Measurements from ENCODE around the gene FBXO46. TPM values are rescaled to one million over a fixed set of nuclear protein-coding genes. Genes with fewer than 3 reads are reported as not detected.
A peak's percentile ranks its signal among the peaks of the same experiment; 100 is the strongest.

Gene FBXO46
- total and polyA plus RNA-seq, 10 of the 15 experiments (the other 5 are each of a cell fraction or from before 2014, with no cell fraction given) = 2.5 to 61.5 (median 13.7) TPM

DNA sequence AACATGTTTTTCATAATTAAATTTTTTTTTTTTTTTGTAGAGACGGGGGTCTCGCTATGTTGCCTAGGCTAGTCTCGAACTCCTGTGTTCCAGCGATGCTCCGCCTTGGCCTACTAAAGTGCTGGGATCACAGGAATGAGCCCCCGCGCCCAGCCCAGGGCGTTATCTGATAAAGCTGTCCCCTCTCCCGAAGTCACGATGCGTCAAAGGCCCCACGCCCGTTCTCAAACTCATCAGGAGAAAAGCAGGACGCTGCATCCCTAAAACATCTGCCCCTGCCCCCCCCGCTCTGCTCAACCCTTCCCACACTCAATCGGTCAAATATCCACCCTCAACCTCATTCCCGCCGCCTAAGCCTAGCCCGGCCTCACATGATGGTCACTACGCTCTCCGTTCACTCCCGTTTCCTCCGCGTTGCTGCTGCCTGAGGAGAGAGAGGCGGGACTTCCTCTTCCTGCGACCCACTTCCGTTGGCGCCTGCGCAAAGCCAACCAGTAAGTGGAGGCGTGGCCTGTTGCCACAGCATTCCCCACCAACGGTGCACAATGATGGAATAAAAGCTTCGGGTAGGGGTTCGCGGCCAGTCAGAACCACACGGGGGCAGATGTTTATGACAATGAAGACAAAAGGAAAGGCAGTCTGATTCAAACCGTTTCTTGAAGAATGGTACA is 39.0 kb downstream of the FBXO46 start, which contains the start of gene SNRPD2 (continued):
- TF ChIP-seq, protein P1, sequence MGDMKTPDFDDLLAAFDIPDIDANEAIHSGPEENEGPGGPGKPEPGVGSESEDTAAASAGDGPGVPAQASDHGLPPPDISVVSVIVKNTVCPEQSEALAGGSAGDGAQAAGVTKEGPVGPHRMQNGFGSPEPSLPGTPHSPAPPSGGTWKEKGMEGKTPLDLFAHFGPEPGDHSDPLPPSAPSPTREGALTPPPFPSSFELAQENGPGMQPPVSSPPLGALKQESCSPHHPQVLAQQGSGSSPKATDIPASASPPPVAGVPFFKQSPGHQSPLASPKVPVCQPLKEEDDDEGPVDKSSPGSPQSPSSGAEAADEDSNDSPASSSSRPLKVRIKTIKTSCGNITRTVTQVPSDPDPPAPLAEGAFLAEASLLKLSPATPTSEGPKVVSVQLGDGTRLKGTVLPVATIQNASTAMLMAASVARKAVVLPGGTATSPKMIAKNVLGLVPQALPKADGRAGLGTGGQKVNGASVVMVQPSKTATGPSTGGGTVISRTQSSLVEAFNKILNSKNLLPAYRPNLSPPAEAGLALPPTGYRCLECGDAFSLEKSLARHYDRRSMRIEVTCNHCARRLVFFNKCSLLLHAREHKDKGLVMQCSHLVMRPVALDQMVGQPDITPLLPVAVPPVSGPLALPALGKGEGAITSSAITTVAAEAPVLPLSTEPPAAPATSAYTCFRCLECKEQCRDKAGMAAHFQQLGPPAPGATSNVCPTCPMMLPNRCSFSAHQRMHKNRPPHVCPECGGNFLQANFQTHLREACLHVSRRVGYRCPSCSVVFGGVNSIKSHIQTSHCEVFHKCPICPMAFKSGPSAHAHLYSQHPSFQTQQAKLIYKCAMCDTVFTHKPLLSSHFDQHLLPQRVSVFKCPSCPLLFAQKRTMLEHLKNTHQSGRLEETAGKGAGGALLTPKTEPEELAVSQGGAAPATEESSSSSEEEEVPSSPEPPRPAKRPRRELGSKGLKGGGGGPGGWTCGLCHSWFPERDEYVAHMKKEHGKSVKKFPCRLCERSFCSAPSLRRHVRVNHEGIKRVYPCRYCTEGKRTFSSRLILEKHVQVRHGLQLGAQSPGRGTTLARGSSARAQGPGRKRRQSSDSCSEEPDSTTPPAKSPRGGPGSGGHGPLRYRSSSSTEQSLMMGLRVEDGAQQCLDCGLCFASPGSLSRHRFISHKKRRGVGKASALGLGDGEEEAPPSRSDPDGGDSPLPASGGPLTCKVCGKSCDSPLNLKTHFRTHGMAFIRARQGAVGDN (IDR thresholded peaks at IDR 0.05) = no peak
- peak in 1 of 2 experiments; percentile 13; a peak in 1 of 4 replicates for TF ChIP-seq BHLHE40 (IDR thresholded peaks at IDR 0.05; ENCODE audit: borderline replicate concordance in 1 of 2, low read depth in 2 of 2, low read length in 1 of 2)
- no peak for TF ChIP-seq USF2 (IDR thresholded peaks at IDR 0.05; ENCODE audit: borderline replicate concordance, low read depth, low read length)
- TF ChIP-seq, protein P2, sequence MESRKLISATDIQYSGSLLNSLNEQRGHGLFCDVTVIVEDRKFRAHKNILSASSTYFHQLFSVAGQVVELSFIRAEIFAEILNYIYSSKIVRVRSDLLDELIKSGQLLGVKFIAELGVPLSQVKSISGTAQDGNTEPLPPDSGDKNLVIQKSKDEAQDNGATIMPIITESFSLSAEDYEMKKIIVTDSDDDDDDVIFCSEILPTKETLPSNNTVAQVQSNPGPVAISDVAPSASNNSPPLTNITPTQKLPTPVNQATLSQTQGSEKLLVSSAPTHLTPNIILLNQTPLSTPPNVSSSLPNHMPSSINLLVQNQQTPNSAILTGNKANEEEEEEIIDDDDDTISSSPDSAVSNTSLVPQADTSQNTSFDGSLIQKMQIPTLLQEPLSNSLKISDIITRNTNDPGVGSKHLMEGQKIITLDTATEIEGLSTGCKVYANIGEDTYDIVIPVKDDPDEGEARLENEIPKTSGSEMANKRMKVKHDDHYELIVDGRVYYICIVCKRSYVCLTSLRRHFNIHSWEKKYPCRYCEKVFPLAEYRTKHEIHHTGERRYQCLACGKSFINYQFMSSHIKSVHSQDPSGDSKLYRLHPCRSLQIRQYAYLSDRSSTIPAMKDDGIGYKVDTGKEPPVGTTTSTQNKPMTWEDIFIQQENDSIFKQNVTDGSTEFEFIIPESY (IDR thresholded peaks at IDR 0.05) = no peak
- peak; percentile 40 for TF ChIP-seq SMAD1 (IDR thresholded peaks at IDR 0.05; ENCODE audit: low read depth, partially characterized antibody)
- peak; percentile 77 for TF ChIP-seq FOXK2 (IDR thresholded peaks at IDR 0.05)
- TF ChIP-seq SMARCA5 (IDR thresholded peaks at IDR 0.05) = no peak
- no peak for TF ChIP-seq SREBF1 (IDR thresholded peaks at IDR 0.05; ENCODE audit: low read length)
- TF ChIP-seq, protein P3, sequence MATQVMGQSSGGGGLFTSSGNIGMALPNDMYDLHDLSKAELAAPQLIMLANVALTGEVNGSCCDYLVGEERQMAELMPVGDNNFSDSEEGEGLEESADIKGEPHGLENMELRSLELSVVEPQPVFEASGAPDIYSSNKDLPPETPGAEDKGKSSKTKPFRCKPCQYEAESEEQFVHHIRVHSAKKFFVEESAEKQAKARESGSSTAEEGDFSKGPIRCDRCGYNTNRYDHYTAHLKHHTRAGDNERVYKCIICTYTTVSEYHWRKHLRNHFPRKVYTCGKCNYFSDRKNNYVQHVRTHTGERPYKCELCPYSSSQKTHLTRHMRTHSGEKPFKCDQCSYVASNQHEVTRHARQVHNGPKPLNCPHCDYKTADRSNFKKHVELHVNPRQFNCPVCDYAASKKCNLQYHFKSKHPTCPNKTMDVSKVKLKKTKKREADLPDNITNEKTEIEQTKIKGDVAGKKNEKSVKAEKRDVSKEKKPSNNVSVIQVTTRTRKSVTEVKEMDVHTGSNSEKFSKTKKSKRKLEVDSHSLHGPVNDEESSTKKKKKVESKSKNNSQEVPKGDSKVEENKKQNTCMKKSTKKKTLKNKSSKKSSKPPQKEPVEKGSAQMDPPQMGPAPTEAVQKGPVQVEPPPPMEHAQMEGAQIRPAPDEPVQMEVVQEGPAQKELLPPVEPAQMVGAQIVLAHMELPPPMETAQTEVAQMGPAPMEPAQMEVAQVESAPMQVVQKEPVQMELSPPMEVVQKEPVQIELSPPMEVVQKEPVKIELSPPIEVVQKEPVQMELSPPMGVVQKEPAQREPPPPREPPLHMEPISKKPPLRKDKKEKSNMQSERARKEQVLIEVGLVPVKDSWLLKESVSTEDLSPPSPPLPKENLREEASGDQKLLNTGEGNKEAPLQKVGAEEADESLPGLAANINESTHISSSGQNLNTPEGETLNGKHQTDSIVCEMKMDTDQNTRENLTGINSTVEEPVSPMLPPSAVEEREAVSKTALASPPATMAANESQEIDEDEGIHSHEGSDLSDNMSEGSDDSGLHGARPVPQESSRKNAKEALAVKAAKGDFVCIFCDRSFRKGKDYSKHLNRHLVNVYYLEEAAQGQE (IDR thresholded peaks at IDR 0.05; ENCODE audit: low read depth, low read length) = no peak
- TF ChIP-seq WRNIP1 (IDR thresholded peaks at IDR 0.05; ENCODE audit: borderline replicate concordance, low read depth, low read length) = no peak
- no peak for TF ChIP-seq RBBP5 (conservative IDR thresholded peaks at IDR 0.05)
- TF ChIP-seq, protein P4, sequence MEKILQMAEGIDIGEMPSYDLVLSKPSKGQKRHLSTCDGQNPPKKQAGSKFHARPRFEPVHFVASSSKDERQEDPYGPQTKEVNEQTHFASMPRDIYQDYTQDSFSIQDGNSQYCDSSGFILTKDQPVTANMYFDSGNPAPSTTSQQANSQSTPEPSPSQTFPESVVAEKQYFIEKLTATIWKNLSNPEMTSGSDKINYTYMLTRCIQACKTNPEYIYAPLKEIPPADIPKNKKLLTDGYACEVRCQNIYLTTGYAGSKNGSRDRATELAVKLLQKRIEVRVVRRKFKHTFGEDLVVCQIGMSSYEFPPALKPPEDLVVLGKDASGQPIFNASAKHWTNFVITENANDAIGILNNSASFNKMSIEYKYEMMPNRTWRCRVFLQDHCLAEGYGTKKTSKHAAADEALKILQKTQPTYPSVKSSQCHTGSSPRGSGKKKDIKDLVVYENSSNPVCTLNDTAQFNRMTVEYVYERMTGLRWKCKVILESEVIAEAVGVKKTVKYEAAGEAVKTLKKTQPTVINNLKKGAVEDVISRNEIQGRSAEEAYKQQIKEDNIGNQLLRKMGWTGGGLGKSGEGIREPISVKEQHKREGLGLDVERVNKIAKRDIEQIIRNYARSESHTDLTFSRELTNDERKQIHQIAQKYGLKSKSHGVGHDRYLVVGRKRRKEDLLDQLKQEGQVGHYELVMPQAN (conservative IDR thresholded peaks at IDR 0.05) = peak; percentile 100
- TF ChIP-seq NFXL1 (IDR thresholded peaks at IDR 0.05; ENCODE audit: borderline replicate concordance) = no peak
- no peak for TF ChIP-seq MYC (IDR thresholded peaks at IDR 0.05; ENCODE audit: insufficient read depth, insufficient read length, insufficient replicate concordance, low read length, severe bottlenecking)
